Stimulated activated CD8-positive, alpha-beta memory T cell treated with anti-CD3 and anti-CD28 coated beads, Interleukin-4, amount 100 ng/mL, for 48 hours (primary cell): Measurements from ENCODE around the gene PPP3R2.
"Not testable (repeated sequence)": the region's sequence is repeated elsewhere in the genome, so short reads cannot be mapped to it uniquely, and the experiment has no call there.

Experiments used
- DNase-seq: peaks from one replicate; pipeline ENCODE4 v3.0.0-alpha.2; 2020

The PPP3R2 gene, protein sequence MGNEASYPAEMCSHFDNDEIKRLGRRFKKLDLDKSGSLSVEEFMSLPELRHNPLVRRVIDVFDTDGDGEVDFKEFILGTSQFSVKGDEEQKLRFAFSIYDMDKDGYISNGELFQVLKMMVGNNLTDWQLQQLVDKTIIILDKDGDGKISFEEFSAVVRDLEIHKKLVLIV

DNA sequence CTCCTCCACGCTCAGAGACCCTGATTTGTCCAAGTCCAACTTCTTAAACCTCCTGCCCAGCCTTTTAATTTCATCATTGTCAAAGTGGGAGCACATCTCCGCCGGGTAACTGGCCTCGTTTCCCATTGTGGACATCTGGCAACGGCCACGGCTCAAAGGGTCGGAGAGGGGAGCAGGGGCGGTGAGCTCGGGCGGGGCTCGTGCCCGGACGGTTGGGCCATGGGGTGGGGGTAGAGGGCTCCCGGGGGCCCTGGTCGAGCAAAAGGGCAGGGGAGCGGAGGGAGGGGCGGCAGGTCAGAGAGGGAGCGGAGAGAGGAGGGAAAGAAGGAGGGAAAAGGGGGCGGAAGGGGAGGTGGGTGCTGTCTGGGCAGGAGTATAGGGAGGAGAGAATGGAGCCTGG, at the start of gene PPP3R2:
PPP3R2 (minus strand) TSS at position 174 of the 400 bp plus-strand sequence; CDS start at position 126, 48 bp downstream.
- no peak for DNase-seq

DNA sequence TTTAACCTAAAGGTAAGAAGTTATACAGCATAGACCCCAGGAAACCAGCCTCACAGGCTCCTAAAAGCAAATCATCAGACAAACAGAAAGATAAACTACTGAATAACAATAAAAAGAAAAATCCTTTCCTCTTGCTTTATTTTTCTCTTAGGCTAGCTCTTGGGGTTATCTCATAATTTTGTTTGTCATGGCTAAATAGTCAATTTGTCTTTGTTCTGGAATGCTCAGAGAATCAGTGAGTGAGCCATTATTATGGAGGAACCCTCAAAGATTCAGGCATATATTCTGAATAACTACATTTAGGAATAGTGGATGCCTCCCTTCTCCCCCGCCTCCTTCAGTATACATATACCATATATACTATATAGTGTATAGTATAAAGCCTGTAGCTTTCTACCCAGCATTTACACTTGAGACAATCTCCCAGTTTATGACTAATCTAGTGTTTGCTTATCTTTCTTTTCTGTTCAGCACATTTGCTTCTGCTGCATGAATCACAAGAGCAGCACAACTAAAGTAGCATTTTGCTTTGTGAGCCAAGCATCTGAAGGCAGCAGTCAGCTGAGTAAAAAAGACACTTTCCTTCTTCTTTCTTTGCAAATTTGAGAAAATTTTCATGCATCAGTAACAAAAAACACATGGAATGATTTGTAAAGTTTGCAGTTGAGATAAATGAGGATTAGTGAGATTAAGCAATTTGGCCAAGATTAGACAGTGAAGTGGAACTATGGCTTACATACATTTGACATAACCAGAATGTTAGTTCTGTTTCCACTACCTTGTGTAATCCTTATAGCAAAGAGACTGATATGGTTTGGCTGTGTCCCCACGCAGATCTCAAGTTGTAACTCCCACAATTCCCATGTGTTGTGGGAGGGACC, 45.3 kb upstream of the PPP3R2 start:
- DNase-seq = no peak

DNA sequence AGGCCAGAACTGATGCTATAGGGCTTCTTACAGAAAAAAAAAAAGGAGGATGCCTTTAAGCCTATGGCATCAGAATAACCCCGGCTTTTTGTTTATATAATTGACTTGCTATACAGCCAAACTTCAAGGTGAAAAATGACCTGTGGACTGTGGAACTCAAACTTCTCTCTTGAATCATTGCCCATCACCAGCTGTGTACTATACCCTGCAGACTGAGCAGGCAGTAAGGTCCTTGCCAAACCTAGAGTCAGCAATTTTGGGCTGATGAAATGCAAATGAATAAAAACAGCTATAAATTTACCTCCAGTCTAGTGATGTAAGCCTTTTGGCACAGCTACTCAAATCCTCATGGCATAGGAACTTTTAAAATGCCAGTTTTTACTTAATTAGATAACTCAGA, 44.5 kb upstream of the PPP3R2 start:
- DNase-seq = no peak

DNA sequence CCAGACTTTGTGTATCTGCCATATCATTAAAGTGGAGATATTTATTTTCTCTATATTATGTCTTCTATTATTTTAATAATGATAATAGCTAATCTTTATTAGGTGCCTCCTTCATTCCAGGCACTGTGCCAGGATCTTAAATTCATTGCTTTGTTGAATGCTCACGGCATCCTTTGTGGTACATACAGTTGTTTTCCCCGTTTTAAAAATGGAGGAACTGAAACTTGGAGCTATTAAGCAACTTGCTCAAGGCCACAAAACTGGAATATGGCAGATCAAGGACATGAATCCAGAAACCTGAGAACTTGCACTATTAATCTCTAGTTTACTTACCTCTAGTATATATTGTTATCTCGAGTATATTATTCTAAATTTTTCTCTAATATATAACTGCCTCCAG, 41.5 kb upstream of the PPP3R2 start:
- DNase-seq = no peak

DNA sequence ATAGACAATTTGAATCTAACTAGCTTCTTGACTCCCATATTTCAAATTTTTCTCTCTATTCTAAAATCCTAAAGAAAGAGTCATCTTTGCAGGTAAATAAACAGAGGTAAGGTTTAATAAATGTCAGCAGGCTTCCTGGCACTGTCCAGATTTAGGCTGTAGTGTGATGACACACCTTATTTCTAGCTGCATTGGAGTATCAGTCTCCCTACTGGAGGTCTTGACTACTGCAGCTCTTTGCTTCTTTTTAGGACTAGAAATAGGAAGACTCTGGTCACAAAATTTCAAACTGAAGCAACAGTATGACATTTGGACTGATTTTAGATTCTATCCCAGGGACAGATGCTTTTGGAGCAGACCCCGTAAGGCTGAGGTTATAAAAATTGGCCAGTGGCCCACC, 40.7 kb upstream of the PPP3R2 start:
- DNase-seq = no peak

DNA sequence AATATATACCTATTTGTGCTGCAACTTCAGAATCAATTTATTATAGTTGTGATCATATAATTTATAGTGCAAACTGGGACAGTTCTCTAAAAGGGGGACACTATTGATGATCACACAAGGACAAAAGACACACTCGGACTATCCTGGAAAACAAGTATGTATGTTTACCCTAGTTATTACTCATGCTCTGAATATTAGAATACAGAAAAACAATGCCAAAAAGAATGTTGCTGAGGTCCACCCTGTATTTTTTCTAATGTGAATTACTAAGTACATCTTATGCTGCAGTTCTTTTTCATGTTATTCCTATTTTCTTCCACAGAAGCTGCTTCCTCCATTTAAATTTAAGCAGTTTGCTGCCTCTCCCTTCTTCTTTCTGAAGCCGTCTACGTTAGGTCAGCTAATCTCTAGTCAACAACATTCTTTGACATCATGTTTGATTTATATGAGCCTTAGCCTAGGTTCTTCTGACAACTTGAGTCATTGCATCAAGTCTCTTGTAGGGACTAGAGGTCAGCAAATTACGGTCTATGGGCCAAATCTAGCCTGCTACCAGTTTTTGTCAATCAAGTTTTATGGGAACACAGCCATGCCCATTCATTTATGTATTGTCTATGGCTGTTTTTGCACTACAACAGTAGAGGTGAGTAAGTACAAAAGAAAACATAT, 40.1 kb upstream of the PPP3R2 start:
- DNase-seq = no peak

- DNase-seq = no peak
Observed at GRCh38 chr9:101632611-101633010, 37.8 kb upstream of the PPP3R2 start.

DNA sequence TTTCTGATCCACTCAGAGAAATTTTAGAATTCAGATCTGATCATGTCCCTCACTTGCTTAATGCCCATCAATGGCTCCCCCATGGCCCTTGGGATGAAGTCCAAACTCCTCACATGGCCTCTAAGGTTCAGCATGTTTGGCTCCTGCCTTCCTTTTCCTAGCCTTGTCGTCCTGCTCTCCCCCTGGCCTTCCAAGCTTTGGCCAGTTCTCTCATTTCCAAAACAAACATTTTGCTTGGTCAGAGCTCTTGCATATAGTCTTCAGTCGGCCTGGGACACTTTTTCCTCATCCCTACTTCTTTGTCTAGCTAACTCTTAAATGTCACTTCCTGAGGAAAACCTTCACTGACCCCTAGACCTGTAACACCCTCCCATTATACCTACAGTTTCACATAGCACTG, 37.1 kb upstream of the PPP3R2 start:
- DNase-seq = no peak

GRCh38 chr9:101629636-101630035, 34.9 kb upstream of the PPP3R2 start:
- no peak for DNase-seq

GRCh38 chr9:101628173-101628572, 33.4 kb upstream of the PPP3R2 start:
- no peak for DNase-seq

DNA sequence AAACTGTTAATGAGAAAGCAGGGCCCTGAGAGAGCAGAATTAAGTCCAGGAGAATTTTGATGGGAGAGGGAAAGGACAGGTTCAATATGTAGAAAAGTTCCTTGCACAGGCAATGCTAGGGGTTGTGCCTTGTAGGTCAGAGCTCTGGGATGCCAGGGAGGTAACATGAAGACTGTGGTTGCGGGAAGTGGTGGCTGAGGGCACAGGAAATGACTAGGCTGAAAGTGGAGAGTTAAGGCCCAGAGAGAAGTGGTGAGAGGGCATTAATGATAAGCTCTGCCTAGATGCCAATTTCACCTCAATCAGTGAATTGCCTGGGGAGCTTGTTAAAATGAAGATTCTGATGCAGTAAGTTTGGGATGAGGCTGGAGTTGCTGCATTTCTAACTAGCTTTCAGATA, 31.5 kb upstream of the PPP3R2 start:
- DNase-seq = no peak

GRCh38 chr9:101625876-101626275, 31.1 kb upstream of the PPP3R2 start:
- DNase-seq = no peak

DNA sequence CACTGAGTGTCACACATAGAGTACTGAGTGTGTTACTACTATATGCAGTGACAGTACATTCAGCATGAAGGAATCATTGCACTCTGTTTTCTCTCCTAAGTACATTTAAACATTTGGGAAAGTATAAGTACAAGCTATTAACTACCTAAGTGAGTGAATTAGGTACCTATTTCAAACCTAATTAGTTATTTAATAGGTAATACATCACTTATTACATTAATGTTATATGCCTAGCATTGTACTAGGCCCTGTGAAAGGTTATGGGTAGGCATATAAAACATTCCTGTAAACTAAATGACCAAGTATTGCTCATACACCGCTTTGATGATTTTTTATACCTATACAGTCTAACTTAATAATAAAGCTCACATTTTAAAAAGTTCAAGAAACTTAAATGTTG, 25.7 kb upstream of the PPP3R2 start:
- no peak for DNase-seq

DNA sequence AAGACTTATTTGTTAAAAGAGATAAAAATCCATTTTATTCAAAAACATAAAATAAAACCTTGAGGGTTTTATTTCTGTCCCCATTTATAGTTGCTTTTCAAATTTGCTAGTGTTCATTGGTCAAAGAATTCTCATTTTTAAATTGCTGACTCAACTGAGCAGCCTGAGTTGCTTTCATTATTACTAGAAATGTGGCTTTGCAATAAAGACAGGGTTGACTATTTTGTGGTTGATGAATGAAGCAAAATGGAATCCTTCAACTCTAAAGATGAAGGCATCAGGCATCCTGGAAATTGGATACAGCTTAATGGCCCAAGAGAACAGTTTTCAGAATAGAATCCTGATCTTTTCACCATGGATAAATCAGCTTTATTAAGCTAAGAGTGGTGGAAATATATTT, 23.9 kb upstream of the PPP3R2 start:
- no peak for DNase-seq

DNA sequence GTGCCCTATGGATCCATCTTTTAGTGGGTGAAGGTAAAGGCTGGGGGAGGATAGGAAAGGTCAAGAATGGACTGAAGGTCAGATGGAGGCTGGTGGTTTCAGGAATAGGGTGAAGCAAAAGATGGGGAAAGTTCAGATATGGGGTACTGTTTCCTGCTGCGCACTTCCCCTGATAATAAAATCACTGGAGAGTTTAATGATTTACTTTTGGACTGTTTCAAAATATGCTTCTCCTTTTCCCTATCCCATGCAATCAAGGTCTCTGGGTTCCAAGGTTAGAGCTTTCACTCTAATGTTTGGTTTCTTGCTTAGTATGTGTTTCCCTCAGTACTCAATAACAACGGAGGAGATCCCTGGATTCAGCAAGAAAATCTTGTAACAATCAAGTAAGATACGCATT, 10.8 kb upstream of the PPP3R2 start:
- no peak for DNase-seq

DNA sequence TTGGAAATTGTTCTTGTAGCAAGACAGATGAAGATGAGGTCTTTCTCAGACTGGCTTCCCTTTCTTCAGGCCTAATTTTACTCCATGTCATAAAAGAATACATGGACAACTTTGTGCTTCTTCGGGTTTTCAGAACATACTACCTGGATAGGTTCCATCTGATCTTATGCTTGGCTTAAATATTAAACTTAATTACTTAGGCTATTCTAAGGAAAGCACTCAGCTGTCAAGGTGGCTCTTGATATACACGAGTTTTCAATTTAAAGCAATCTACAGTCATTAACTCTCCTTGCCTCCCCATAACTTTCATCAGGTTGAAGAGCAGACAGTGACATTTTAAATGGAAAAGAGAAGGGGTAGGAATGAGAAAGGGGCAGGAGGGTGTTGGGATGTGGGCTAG, 9.5 kb upstream of the PPP3R2 start:
- no peak for DNase-seq

- no peak for DNase-seq
Observed at GRCh38 chr9:101601904-101602765, 7.4 kb upstream of the PPP3R2 start.

DNA sequence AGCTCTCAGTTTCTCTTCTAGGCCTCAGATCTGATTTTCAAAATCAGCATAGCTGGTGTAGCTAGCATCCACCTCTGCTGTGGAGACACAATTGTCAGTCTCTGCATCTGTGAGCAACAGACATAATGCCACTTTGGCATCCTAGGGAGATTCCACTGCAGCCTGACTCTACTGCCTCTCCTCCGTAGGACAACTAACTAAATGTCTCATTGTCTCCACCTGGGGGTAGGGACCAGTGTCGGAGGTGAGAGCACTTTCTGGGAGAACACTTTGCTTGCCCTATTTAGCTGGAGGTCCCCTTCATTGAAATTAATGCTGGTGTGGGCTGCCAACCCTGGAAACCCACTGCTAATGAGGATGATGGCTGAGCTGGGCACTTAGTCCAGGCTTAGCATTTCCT, 1.4 kb downstream of the PPP3R2 start:
- no peak for DNase-seq

GRCh38 chr9:101592788-101593187, 2.0 kb downstream of the PPP3R2 start:
- DNase-seq = no peak

DNA sequence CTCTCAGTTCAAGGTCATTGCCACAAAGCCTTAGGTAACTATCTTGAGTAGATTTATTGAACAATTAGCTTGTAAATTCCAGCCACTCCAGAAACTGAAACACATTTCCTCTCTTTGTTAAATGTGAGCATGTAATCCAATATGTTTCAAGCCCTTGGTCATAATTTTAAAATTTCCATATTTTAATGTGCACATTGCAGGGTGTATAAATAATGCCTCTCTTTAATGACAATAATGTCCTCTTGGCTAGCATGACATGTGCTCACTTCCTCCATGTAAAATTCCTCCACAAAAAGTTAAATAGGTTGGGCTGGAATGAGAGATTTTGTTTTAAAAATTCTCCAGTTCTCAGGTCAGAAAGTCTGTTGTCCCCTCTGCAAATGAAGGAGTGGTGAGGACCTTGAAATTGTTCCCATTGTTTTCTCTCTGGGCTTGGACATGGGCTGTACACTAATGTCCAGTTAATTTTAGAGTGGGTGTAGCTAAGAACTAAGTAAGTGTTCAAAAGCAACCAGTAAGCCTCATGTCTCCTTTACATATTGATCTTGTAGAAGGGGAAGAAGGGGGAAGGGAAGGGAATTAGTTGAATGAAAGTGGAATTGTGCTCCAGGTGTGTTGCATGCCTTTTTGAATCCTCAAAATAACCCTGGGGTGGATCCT, 2.9 kb downstream of the PPP3R2 start:
- no peak for DNase-seq

DNA sequence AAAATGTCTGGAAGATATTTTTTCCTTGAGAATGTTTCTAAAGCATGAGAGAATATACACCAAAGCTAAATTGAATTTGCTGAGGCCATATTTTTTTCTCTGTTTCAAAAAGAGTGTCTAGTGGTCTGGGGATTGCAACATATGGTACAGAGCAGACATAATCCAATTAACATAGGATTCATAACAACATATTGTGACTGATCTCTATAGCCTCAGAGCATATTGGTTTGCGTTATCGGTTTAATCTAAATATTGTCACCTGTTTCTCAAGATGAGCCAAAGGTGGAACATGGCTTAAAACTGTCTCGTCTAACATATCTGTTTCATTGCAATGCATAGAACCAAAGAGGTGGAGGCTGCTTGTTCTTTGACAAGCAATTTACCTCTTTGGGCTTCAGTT, 3.9 kb downstream of the PPP3R2 start:
- no peak for DNase-seq

GRCh38 chr9:101590074-101590473, 4.7 kb downstream of the PPP3R2 start:
- not testable (repeated sequence) for DNase-seq
